GM12878 (cell line): ENCODE results near the gene YBX3. TPM values are rescaled to one million over a fixed set of nuclear protein-coding genes. Genes with fewer than 3 reads are reported as not detected.

Source experiments
- BRCA1 ChIP-seq: IDR thresholded peaks from 2 replicates; pipeline ENCODE4 v1.6.1; 2011; ENCODE audit warnings: low read depth, low read length, improper control_type of control experiment
- CREM ChIP-seq: IDR thresholded peaks from 2 replicates; pipeline ENCODE4 v1.6.1; 2014; ENCODE audit warnings: antibody characterized with exemption, low read depth
- DPF2 ChIP-seq: fragments of 450-650 bp; IDR thresholded peaks from 2 replicates; pipeline ENCODE4 v1.6.1; 2017; ENCODE audit warnings: mild to moderate bottlenecking
- EGR1 ChIP-seq, 2 experiments: IDR thresholded peaks; 1 replicate in 1 of 2; 2 replicates in 1 of 2; pipeline ENCODE4 v1.6.1; 2011 to 2012; ENCODE audit warnings: low read depth in 2 of 2, low read length in 2 of 2, borderline replicate concordance in 1 of 2, mild to moderate bottlenecking in 1 of 2, moderate library complexity in 1 of 2
- EZH2 ChIP-seq: IDR thresholded peaks from 2 replicates; pipeline ENCODE4 v1.6.1; 2012; ENCODE audit warnings: low read depth, mild to moderate bottlenecking, control low read depth, inconsistent platforms, low read length, borderline replicate concordance; ENCODE audit not compliant: control insufficient read depth
- HSF1 ChIP-seq: fragments of 150-350 bp; IDR thresholded peaks from 2 replicates; pipeline ENCODE4 v1.6.1; 2014; ENCODE audit warnings: mild to moderate bottlenecking, low read depth, low read length
- NKRF ChIP-seq: fragments of 450-650 bp; conservative IDR thresholded peaks from 2 replicates; pipeline ENCODE4 v1.6.1; 2017; ENCODE audit warnings: mild to moderate bottlenecking, moderate library complexity
- NR2F1 ChIP-seq: fragments of 450-650 bp; conservative IDR thresholded peaks from 2 replicates; pipeline ENCODE4 v1.6.1; 2017; ENCODE audit warnings: mild to moderate bottlenecking
- POLR2AphosphoS5 ChIP-seq: IDR thresholded peaks from 2 replicates; pipeline ENCODE4 v1.6.1; 2011; ENCODE audit warnings: mild to moderate bottlenecking, low read length, inconsistent platforms
- RELA ChIP-seq: fragments of 450-650 bp; IDR thresholded peaks from 2 replicates; pipeline ENCODE4 v1.8.0; 2014; ENCODE audit warnings: borderline replicate concordance; ENCODE audit not compliant: partially characterized antibody
- RELB ChIP-seq: fragments of 450-650 bp; IDR thresholded peaks from 2 replicates; pipeline ENCODE4 v1.6.1; 2017; ENCODE audit warnings: low read depth, mild to moderate bottlenecking, moderate library complexity
- STAT3 ChIP-seq: IDR thresholded peaks from 2 replicates; pipeline ENCODE4 v1.6.1; 2011; ENCODE audit warnings: low read depth, low read length, improper control_type of control experiment
- TAF1 ChIP-seq: IDR thresholded peaks from 2 replicates; pipeline ENCODE4 v1.6.1; 2011; ENCODE audit warnings: mild to moderate bottlenecking, low read depth, low read length, borderline replicate concordance
- YY1 ChIP-seq: IDR thresholded peaks from 2 replicates; pipeline ENCODE4 v1.6.1; 2011; ENCODE audit warnings: low read depth, mild to moderate bottlenecking, low read length
- ZNF217 ChIP-seq: fragments of 450-650 bp; IDR thresholded peaks from 2 replicates; pipeline ENCODE4 v1.6.1; 2017; ENCODE audit warnings: antibody characterized with exemption, mild to moderate bottlenecking
- ZNF622 ChIP-seq: fragments of 450-650 bp; IDR thresholded peaks from 2 replicates; pipeline ENCODE4 v1.6.1; 2017; ENCODE audit warnings: mild to moderate bottlenecking, inconsistent platforms
- polyA plus RNA-seq, 11 experiments: library from polyadenylated mRNA; depleted of rRNA in 4 of 11; unstranded in 6 of 11; stranded (reverse) in 5 of 11; fragments of >200 nt; fragmentation: Nextera tagmentation in 4 of 11; fragmentation: Illumina TruSeq in 1 of 11; extraction: Ambion mirVana in 4 of 11; extraction: Trizol in 1 of 11; gene quantifications; 1 replicate in 1 of 11; 2 replicates in 10 of 11; pipeline versions ENCODE4 v1.2.1 to v1.2.3, GENCODE V29; 2011 to 2016; ENCODE audit warnings: inconsistent platforms in 2 of 11, missing spikeins in 2 of 11, low read depth in 1 of 11
- total RNA-seq, 4 experiments: library from RNA; depleted of rRNA in 3 of 4; stranded (reverse); fragments of >200 nt in 3 of 4; fragmentation: Illumina TruSeq in 1 of 4; extraction: Trizol in 1 of 4; gene quantifications; 2 replicates each; pipeline versions ENCODE4 v1.2.1 to v1.2.3, GENCODE V29; 2013 to 2021

Gene YBX3
- total and polyA plus RNA-seq, 10 of the 15 experiments (the other 5 are each of a cell fraction or from before 2014, with no cell fraction given) = 25.9 to 221 (median 111) TPM

GRCh38 chr12:10722905-10723746 lies at the start of gene YBX3 (continued):
- peak; percentile 12; the same call in 1 of the 2 replicates for TF ChIP-seq NKRF
- TF ChIP-seq ZNF622 = no peak
- 0 out of 2 replicates have a peak, but pooled peaks have one; percentile 45 for TF ChIP-seq NR2F1
- TF ChIP-seq YY1 = peak; percentile 84
- no peak for TF ChIP-seq STAT3
- no peak for TF ChIP-seq EZH2
- TF ChIP-seq CREM = no peak
- peak; percentile 8 for TF ChIP-seq RELA
- TF ChIP-seq DPF2 = 0 out of 2 replicates have a peak, but pooled peaks have one; percentile 29
- 0 out of 2 replicates have a peak, but pooled peaks have one; percentile 24 for TF ChIP-seq POLR2AphosphoS5
- TF ChIP-seq TAF1 = 0 out of 2 replicates have a peak, but pooled peaks have one; percentile 7
- TF ChIP-seq EGR1 (IDR thresholded peaks at IDR 0.05; ENCODE audit: borderline replicate concordance in 1 of 2, low read depth in 2 of 2, low read length in 2 of 2) = peak in 1 of 2 experiments; percentile 59; a peak in 1 of 3 replicates
- TF ChIP-seq RELB = 0 out of 2 replicates have a peak, but pooled peaks have one; percentile 12
- TF ChIP-seq ZNF217 = no peak
- TF ChIP-seq BRCA1 = no peak
- TF ChIP-seq HSF1 = no peak
